ENCODE measurements around the gene ZNF232.

DNA sequence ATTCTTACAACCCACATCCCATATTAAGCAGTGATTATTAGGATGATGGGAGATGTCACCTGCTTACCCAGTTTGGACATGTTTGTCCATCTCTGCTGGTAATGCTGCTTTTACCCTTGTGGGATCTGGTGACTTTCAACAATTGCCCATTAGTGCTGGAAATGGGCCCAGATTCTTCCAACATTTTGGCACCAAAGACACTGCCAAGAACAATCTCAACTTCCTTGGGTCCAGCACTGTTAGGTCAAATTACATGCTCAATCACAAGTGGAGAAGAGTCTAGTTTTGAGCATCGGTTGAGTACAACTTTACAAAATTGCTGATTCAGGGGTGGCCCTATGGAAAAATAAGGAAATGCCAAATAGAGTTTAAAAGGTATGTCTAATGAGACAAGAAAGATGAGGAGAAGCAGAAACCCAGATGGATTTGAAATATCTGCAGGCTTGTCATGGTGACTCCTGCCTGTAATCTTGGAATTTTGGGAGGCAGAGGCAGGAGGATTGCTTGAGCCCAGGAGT is 46.4 kb downstream of the ZNF232 start:
- TF ChIP-seq, protein P1, sequence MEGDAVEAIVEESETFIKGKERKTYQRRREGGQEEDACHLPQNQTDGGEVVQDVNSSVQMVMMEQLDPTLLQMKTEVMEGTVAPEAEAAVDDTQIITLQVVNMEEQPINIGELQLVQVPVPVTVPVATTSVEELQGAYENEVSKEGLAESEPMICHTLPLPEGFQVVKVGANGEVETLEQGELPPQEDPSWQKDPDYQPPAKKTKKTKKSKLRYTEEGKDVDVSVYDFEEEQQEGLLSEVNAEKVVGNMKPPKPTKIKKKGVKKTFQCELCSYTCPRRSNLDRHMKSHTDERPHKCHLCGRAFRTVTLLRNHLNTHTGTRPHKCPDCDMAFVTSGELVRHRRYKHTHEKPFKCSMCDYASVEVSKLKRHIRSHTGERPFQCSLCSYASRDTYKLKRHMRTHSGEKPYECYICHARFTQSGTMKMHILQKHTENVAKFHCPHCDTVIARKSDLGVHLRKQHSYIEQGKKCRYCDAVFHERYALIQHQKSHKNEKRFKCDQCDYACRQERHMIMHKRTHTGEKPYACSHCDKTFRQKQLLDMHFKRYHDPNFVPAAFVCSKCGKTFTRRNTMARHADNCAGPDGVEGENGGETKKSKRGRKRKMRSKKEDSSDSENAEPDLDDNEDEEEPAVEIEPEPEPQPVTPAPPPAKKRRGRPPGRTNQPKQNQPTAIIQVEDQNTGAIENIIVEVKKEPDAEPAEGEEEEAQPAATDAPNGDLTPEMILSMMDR (IDR thresholded peaks at IDR 0.05) = no peak
- TF ChIP-seq, protein P2, sequence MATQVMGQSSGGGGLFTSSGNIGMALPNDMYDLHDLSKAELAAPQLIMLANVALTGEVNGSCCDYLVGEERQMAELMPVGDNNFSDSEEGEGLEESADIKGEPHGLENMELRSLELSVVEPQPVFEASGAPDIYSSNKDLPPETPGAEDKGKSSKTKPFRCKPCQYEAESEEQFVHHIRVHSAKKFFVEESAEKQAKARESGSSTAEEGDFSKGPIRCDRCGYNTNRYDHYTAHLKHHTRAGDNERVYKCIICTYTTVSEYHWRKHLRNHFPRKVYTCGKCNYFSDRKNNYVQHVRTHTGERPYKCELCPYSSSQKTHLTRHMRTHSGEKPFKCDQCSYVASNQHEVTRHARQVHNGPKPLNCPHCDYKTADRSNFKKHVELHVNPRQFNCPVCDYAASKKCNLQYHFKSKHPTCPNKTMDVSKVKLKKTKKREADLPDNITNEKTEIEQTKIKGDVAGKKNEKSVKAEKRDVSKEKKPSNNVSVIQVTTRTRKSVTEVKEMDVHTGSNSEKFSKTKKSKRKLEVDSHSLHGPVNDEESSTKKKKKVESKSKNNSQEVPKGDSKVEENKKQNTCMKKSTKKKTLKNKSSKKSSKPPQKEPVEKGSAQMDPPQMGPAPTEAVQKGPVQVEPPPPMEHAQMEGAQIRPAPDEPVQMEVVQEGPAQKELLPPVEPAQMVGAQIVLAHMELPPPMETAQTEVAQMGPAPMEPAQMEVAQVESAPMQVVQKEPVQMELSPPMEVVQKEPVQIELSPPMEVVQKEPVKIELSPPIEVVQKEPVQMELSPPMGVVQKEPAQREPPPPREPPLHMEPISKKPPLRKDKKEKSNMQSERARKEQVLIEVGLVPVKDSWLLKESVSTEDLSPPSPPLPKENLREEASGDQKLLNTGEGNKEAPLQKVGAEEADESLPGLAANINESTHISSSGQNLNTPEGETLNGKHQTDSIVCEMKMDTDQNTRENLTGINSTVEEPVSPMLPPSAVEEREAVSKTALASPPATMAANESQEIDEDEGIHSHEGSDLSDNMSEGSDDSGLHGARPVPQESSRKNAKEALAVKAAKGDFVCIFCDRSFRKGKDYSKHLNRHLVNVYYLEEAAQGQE (IDR thresholded peaks at IDR 0.05; ENCODE audit: low read depth, low read length) = no peak
- TF ChIP-seq, protein P3, sequence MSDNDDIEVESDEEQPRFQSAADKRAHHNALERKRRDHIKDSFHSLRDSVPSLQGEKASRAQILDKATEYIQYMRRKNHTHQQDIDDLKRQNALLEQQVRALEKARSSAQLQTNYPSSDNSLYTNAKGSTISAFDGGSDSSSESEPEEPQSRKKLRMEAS (IDR thresholded peaks at IDR 0.05; ENCODE audit: low read depth) = no peak
- TF ChIP-seq RCOR1 (IDR thresholded peaks at IDR 0.05; ENCODE audit: low read length) (no peak), POLR2AphosphoS5 (IDR thresholded peaks at IDR 0.05; ENCODE audit: low read depth, low read length) (no peak), RAD21 (IDR thresholded peaks at IDR 0.05; ENCODE audit: low read length) (no peak), SIN3A (IDR thresholded peaks at IDR 0.05; ENCODE audit: borderline replicate concordance, low read depth, low read length) (no peak), NFIC (IDR thresholded peaks at IDR 0.05; ENCODE audit: borderline replicate concordance) (peak; percentile 37; the same call in 1 of the 2 replicates), FOXJ3 (CRISPR knock-in tag; IDR thresholded peaks at IDR 0.05) (no peak), GABPA (IDR thresholded peaks at IDR 0.05; ENCODE audit: low read depth) (no peak), TAF1 (IDR thresholded peaks at IDR 0.05; ENCODE audit: borderline replicate concordance, low read depth, low read length) (no peak), EP300 (IDR thresholded peaks at IDR 0.05; ENCODE audit: borderline replicate concordance in 1 of 2, low read depth in 1 of 2, low read length in 1 of 2) (no peak)
- TF ChIP-seq, protein P4, sequence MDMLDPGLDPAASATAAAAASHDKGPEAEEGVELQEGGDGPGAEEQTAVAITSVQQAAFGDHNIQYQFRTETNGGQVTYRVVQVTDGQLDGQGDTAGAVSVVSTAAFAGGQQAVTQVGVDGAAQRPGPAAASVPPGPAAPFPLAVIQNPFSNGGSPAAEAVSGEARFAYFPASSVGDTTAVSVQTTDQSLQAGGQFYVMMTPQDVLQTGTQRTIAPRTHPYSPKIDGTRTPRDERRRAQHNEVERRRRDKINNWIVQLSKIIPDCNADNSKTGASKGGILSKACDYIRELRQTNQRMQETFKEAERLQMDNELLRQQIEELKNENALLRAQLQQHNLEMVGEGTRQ (IDR thresholded peaks at IDR 0.05; ENCODE audit: borderline replicate concordance, low read depth, low read length) = no peak
- TF ChIP-seq, protein P5, sequence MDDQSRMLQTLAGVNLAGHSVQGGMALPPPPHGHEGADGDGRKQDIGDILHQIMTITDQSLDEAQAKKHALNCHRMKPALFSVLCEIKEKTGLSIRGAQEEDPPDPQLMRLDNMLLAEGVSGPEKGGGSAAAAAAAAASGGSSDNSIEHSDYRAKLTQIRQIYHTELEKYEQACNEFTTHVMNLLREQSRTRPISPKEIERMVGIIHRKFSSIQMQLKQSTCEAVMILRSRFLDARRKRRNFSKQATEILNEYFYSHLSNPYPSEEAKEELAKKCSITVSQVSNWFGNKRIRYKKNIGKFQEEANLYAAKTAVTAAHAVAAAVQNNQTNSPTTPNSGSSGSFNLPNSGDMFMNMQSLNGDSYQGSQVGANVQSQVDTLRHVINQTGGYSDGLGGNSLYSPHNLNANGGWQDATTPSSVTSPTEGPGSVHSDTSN (IDR thresholded peaks at IDR 0.05) = no peak
